Retinal pigment epithelial cell (primary cell): ENCODE measurements around the gene CLCN1.

Experiments
- DNase-seq: peaks from one replicate; pipeline ENCODE4 v3.0.0-alpha.2; 2010; ENCODE audit warnings: low read depth
- H3K4me3 ChIP-seq: 2 replicates; pipeline ENCODE4 v1.5.1; 2011; ENCODE audit warnings: mild to moderate bottlenecking, low read length, control low read depth, moderate library complexity
- CTCF ChIP-seq: conservative IDR thresholded peaks from 2 replicates; pipeline ENCODE4 v1.5.1; 2011; ENCODE audit warnings: low read depth, low read length, control low read depth, inconsistent platforms

CLCN1 gene

GRCh38 chr7:143321734-143322133, 5.8 kb downstream of the CLCN1 start:
- TF ChIP-seq CTCF, result peak; percentile 32
- no peak for DNase-seq
- H3K4me3 ChIP-seq, result no peak overlapping the region

GRCh38 chr7:143322760-143323633, 7.1 kb downstream of the CLCN1 start:
- H3K4me3 ChIP-seq, result no peak overlapping the region
- no peak for DNase-seq
- TF ChIP-seq CTCF, result no peak

DNA sequence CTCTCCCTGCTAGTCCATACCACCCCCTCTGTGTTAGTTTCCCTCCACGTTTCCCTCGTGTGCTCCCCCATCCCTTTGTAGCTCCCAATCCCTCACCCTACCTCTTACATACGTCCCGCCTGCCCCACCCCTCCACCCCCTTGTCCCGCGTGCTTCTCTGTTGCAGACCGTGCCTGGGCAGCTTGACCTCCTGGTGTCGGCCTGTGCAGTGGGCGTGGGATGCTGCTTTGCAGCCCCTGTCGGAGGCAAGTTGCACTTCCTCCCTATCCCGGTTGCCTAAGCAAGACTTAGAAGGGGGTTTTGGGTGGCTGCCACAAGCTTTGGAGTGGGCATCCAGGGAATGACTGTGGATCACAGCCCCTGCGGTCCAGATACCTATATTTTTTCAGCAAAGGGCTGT, 7.7 kb downstream of the CLCN1 start:
- H3K4me3 ChIP-seq, result no peak overlapping the region
- DNase-seq, result no peak
- TF ChIP-seq CTCF, result no peak

DNA sequence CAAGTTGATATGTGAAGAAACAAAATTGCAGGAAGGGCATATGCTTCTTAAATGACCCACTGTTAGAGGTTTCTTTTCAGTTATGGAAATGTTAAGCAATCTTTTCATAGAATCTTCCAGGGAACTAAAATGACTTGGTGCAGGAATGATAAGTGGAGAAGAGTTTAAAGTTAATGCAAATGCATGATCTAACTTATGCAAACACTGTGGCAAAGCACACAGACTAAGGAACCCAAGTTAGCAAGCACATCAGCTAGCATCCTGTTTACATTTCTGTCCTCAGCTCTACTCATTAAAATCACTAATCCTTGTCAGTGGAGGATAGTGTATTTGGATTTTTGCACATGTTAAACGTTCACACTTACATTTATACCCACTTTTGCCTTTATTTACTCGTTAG, 9.3 kb downstream of the CLCN1 start:
- no peak for DNase-seq
- TF ChIP-seq CTCF, result no peak
- no peak overlapping the region for H3K4me3 ChIP-seq

DNA sequence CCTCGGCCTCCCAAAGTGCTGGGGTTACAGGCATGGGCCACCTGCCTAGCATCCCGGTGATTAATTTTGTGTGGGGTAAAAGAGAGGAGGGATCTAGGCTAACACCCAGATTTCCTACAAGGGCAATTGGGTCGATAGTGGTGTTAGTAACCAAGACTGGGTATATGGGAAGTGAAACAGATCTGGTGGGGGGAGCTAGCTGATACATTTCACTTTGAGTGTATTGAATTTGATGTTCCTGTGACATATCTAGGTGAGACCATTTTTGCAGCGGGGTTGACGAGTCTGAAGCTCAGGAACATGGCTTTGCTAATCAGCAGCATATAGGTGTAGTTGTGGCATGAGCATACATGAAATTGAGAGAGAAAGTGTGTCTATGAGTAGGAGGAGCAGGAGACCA, 12.0 kb downstream of the CLCN1 start:
- TF ChIP-seq CTCF, result no peak
- DNase-seq, result no peak
- H3K4me3 ChIP-seq, result no peak overlapping the region

DNA sequence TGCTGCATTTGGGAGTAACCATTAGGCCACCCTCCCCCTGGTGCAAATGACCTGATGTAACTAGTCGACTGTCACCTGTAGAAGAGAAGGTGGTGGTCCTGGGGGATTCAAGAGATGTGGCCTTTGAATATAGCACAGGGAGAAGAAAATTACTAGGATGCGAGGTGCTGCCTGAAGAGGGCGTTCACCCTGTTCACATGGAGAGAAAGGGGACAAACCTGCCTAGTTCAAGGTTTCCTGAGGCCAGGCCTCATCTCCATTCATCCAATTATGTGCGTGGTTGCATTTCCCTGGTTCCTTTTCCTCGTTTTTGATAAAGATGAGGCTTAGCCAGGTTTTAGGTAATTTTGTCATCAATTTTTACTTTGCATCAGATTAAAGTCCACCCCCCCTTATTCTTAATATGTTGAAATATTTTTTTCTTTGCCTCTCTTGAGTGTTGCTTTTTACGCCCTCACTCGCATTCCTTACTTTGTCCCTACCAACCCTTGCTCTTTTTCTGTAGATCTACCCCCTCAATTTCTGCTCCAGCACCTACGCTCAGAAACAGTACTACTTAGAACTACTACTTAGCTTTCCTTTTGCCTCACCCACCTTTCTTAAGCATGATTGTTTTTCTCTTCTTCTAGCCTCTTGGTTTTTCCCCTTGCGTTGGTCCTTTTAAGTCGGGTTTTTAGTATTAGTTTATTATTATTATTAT, 13.7 kb downstream of the CLCN1 start:
- TF ChIP-seq CTCF, result no peak
- H3K4me3 ChIP-seq, result no peak overlapping the region

GRCh38 chr7:143331179-143331801, 15.4 kb downstream of the CLCN1 start:
- peak; percentile 35 for DNase-seq
- TF ChIP-seq CTCF, result no peak
- no peak overlapping the region for H3K4me3 ChIP-seq

More for the DNA sequence above, 13.7 kb downstream of the CLCN1 start:
- DNase-seq, result no peak
